Right lobe of liver (tissue), 6 donors: ENCODE results near the gene MS4A4A. TPM values are rescaled to one million over a fixed set of nuclear protein-coding genes. Genes with fewer than 3 reads are reported as not detected.
"Not testable (repeated sequence)": the region's sequence is repeated elsewhere in the genome, so short reads cannot be mapped to it uniquely, and the experiment has no call there.

Experiments used
- ATAC-seq, 4 donors: fragments of 200-7000 bp; cut with Tn5 transposase; one replicate each; pipeline ENCODE4 v1.9.1; 2020; ENCODE audit warnings: mild to moderate bottlenecking in 4 of 4, moderate library complexity in 4 of 4
- DNase-seq, 3 donors: peaks; one replicate each; pipeline ENCODE4 v3.0.0-alpha.2; 2020
- H3K27ac ChIP-seq, 3 donors: fragments of 200-600 bp; one replicate each; pipeline ENCODE4 v1.8.0; 2022
- H3K27me3 ChIP-seq, 2 donors: fragments of 200-600 bp; one replicate each; pipeline ENCODE4 v1.8.0; 2022
- H3K36me3 ChIP-seq, 4 donors: fragments of 200-600 bp; sonication (generic) in 1 of 4; one replicate each; pipeline versions ENCODE4 v1.5.1 to v1.8.0; 2017 to 2022; ENCODE audit warnings: control low read depth in 1 of 4
- H3K4me1 ChIP-seq, 4 donors: fragments of 200-600 bp; sonication (generic) in 1 of 4; one replicate each; pipeline versions ENCODE4 v1.5.1 to v1.8.0; 2017 to 2022; ENCODE audit warnings: control low read depth in 1 of 4
- H3K4me3 ChIP-seq, 3 donors: fragments of 200-600 bp; one replicate each; pipeline ENCODE4 v1.8.0; 2022
- H3K9me3 ChIP-seq, 4 donors: fragments of 200-600 bp; sonication (generic) in 1 of 4; one replicate each; pipeline versions ENCODE4 v1.5.1 to v1.8.0; 2017 to 2022; ENCODE audit warnings: control low read depth in 1 of 4
- POLR2A ChIP-seq: fragments of 450-650 bp; IDR thresholded peaks from one replicate; pipeline ENCODE4 v1.6.1; 2017; ENCODE audit warnings: antibody characterized with exemption, mild to moderate bottlenecking
- WGBS: methylation state at CpG from one replicate; pipeline ENCODE4 v1.1.6; 2018; ENCODE audit warnings: low coverage, low lambda C conversion rate; ENCODE audit not compliant: insufficient coverage; ENCODE audit errors: missing lambda C conversion rate; 5-methylcytosine and 5-hydroxymethylcytosine counted together
- intact Hi-C, 2 donors: fragments of 100-400 bp; cut with DNase I; formaldehyde crosslinking; loops; one replicate each; pipeline versions ENCODE4 v1.11.2 to v1.14.1; 2022
- total RNA-seq, 6 experiments: library from RNA; depleted of rRNA in 2 of 6; stranded (reverse); fragments of >200 nt in 2 of 6; fragmentation: NEBNext Ultra II Directional in 3 of 6; extraction: Animal tissue kit (Norgen Biotek cat#: 25700) in 3 of 6; gene quantifications; one replicate each; pipeline versions ENCODE4 v1.1.0 to v1.2.4, GENCODE V29; 2016 to 2023
- TF ChIP-seq, protein P1 (sequence below), 4 donors: fragments of 200-600 bp in 3 of 4; fragments of 450-650 bp in 1 of 4; IDR thresholded peaks; one replicate each; pipeline versions ENCODE4 v1.5.1 to v1.8.0; 2016 to 2022; ENCODE audit warnings: antibody characterized with exemption in 4 of 4, mild to moderate bottlenecking in 2 of 4
- donor health status: DM: no; HTN: yes; CAD: no.
- donor health status: DM: no; HTN: no; CAD: no.
- donor health status: DM: no; HTN: no; CAD: no.
- donor health status: DM: no; HTN: yes; CAD: no.
- donor health status: DM: no; HTN: yes; CAD: no.

Gene MS4A4A
- total RNA-seq, 6 experiments from 2014 or later, result 5.2 to 13.0 (median 9.0) TPM

DNA sequence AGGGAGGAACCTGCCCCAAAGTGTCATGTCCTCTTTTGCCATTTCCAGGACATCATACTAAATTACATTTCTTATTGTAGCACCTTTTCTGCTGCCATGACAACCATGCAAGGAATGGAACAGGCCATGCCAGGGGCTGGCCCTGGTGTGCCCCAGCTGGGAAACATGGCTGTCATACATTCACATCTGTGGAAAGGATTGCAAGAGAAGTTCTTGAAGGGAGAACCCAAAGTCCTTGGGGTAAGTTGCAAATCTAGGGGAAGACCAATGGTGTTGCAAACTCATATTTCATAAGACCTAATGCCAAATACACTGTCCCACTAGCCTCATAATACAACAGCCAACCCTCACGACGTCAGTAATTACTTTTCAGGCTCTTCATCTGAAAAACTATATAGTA is 11.7 kb downstream of the MS4A4A start:
- Histone ChIP-seq H3K4me3 (no peak overlapping the region), H3K9me3 (no peaks in the 10 kb centered on the region), H3K27me3 (no peaks in the 10 kb centered on the region), H3K4me1 (no peaks in the 10 kb centered on the region), H3K27ac (no peak overlapping the region), H3K36me3 (no peaks in the 10 kb centered on the region)
- DNase-seq (no peak), ATAC-seq (no peak)
- intact Hi-C loops, result no loop called here
- 43% methylated on average over 2 of the region's 2 CpGs for WGBS
- TF ChIP-seq POLR2A, result no peak
- TF ChIP-seq, protein P1, sequence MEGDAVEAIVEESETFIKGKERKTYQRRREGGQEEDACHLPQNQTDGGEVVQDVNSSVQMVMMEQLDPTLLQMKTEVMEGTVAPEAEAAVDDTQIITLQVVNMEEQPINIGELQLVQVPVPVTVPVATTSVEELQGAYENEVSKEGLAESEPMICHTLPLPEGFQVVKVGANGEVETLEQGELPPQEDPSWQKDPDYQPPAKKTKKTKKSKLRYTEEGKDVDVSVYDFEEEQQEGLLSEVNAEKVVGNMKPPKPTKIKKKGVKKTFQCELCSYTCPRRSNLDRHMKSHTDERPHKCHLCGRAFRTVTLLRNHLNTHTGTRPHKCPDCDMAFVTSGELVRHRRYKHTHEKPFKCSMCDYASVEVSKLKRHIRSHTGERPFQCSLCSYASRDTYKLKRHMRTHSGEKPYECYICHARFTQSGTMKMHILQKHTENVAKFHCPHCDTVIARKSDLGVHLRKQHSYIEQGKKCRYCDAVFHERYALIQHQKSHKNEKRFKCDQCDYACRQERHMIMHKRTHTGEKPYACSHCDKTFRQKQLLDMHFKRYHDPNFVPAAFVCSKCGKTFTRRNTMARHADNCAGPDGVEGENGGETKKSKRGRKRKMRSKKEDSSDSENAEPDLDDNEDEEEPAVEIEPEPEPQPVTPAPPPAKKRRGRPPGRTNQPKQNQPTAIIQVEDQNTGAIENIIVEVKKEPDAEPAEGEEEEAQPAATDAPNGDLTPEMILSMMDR (IDR thresholded peaks at IDR 0.05), result no peak

DNA sequence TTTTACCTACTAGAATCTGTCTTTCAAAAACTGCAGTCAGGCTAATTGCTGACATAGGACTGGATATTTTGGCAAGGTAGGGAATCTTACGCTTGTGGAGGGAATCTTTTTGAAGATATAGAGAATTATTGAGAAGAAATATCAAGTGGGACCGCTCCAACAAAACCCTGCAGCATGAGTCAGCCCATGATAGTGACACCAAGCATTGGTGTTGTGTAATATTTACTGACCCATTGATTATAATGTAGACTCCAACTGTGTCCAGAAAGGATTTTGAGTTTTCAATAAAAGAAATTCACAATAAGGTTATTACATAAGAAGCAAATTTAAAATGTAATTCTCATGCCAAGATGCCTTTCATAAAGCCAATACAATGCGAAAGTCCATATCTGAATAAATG is 20.7 kb downstream of the MS4A4A start:
- WGBS, result 45% methylated on average over 3 of the region's 3 CpGs
- TF ChIP-seq, protein P1 (IDR thresholded peaks at IDR 0.05), result no peak
- no peak for TF ChIP-seq POLR2A

DNA sequence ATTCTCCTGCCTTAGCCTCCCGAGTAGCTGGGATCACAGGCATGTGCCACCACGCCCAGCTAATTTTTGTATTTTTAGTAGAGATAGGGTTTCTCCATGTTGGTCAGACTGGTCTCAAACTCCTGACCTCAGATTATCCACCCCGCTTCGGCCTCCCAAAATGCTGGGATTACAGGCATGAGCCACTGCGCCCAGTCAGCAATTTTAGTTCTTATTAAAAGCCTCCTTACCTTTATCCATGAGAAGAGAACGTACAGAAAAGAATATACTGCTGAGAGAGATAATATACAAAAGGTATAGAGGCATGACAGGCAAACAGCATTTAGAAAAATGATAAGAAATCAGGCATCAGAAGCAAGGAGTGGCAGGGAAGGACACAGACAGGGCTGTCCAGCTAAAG is 21.4 kb downstream of the MS4A4A start:
- WGBS, result 72% methylated on average over 6 of the region's 6 CpGs
- H3K4me3 ChIP-seq, H3K36me3 ChIP-seq, H3K27ac ChIP-seq, H3K9me3 ChIP-seq, H3K27me3 ChIP-seq, intact Hi-C loops, DNase-seq, ATAC-seq, H3K4me1 ChIP-seq: not testable (repeated sequence)

More for the DNA sequence above, 20.7 kb downstream of the MS4A4A start:
- no peak overlapping the region for H3K4me3 ChIP-seq
- H3K36me3 ChIP-seq, result no peaks in the 10 kb centered on the region
- H3K4me1 ChIP-seq, result no peaks in the 10 kb centered on the region
- ATAC-seq (peak in 3 of 4 donors; percentile 45 to 90 (median 58)), DNase-seq (no peak)
- H3K27ac ChIP-seq, result no peak overlapping the region
- intact Hi-C loops, result no loop called here
- H3K9me3 ChIP-seq, result no peaks in the 10 kb centered on the region
- no peaks in the 10 kb centered on the region for H3K27me3 ChIP-seq

DNA sequence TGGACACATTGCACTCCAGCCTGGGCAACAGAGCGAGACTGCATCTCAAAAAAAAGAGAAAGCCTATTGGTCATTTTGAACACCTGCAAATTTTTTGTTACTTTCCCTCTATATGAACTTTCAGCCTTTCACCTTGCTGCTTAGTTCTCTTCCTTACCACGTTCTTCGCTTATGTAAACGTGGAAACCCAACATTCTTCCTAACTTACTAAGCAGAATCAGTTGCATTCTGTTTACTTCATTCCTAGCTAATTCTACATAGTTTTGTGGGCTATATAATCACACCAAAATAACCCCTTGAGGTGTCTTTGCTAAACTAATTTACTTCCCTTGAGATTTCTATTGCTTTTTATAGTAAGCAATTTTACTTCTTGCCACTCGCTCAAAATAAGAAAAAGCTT is 23.2 kb downstream of the MS4A4A start:
- no peaks in the 10 kb centered on the region for H3K4me1 ChIP-seq
- ATAC-seq, result no peak
- no peak overlapping the region for H3K27ac ChIP-seq
- WGBS, result 60% methylated on average over 5 of the region's 5 CpGs
- intact Hi-C loops, result no loop called here
- H3K27me3 ChIP-seq, result no peaks in the 10 kb centered on the region
- no peak for DNase-seq
- no peak for TF ChIP-seq POLR2A
- TF ChIP-seq, protein P1 (IDR thresholded peaks at IDR 0.05), result no peak
- H3K9me3 ChIP-seq, result no peaks in the 10 kb centered on the region
- no peaks in the 10 kb centered on the region for H3K36me3 ChIP-seq
- H3K4me3 ChIP-seq, result no peak overlapping the region

DNA sequence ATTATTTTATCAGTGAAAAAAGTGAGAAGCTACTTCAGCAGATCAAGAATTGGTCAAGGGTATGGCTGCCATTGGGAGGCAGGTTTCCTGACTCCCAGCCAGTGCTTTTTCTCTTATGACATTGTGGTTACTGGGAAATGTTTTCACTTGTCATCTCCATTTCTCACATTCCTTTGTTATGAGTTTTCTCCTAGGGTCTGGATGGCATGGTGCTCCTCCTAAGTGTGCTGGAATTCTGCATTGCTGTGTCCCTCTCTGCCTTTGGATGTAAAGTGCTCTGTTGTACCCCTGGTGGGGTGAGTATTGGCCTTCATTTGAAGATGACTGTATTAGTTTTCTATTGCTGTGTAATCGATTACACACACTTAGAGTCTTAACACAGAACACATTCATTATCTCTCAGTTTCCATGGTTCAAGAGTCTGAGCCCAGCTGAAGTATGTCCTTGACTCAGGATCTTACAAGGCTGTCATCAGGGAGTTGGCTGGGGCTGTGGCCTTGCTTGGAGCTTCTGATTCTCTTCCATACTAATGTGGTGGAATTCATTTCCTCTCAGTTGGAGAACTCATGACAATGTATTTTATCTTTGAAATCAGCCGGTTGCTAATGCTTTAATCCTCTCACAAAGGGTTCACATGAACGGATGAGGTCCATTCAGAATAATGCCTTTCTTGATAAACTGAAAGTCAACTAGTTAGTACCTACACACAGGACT is 25.6 kb downstream of the MS4A4A start:
- H3K4me1 ChIP-seq, result no peaks in the 10 kb centered on the region
- no peaks in the 10 kb centered on the region for H3K9me3 ChIP-seq
- DNase-seq (no peak), ATAC-seq (no peak)
- intact Hi-C loops, result no loop called here
- H3K27me3 ChIP-seq, result no peaks in the 10 kb centered on the region
- no peak overlapping the region for H3K4me3 ChIP-seq
- no peaks in the 10 kb centered on the region for H3K36me3 ChIP-seq
- H3K27ac ChIP-seq, result no peak overlapping the region
- WGBS, result 69% methylated on average over 3 of the region's 3 CpGs
- TF ChIP-seq, protein P1 (IDR thresholded peaks at IDR 0.05), result no peak
- no peak for TF ChIP-seq POLR2A
